ENCODE data around the gene HMGCS1. TPM values are rescaled to one million over a fixed set of nuclear protein-coding genes. Genes with fewer than 3 reads are reported as not detected.

HMGCS1 gene
- polyA plus RNA-seq, 3 donors, result 6.0 to 10.9 (median 7.8) TPM

- Histone ChIP-seq H3K4me1 (ENCODE audit: control insufficient read depth in 1 of 2, insufficient read depth in 2 of 2, low read length in 2 of 2) (no peaks in the 10 kb centered on the region), H3K79me2 (ENCODE audit: insufficient read depth, low read length) (no peaks in the 10 kb centered on the region), H3K4me3 (replicated peaks in 1 of 3; ENCODE audit: low read depth in 2 of 3, low read length in 3 of 3) (no peak overlapping the region), H2AFZ (ENCODE audit: insufficient read depth, low read depth, low read length, poor library complexity, severe bottlenecking) (no peak overlapping the region), H3K27ac (ENCODE audit: low read depth in 1 of 2, low read length in 2 of 2) (no peak overlapping the region), H3K9ac (ENCODE audit: insufficient read depth, low read length, poor library complexity, severe bottlenecking) (no peak overlapping the region), H3K36me3 (replicated peaks in 1 of 2; ENCODE audit: control insufficient read depth in 1 of 2, insufficient read depth in 2 of 2, low read length in 2 of 2) (no peaks in the 10 kb centered on the region), H3K4me2 (replicated peaks; ENCODE audit: extremely low read depth, low read length, poor library complexity, severe bottlenecking) (no peak overlapping the region), H4K20me1 (ENCODE audit: insufficient read depth, low read length) (no peaks in the 10 kb centered on the region), H3K27me3 (ENCODE audit: control insufficient read depth in 2 of 2, insufficient read depth in 2 of 2, low read length in 2 of 2) (no peaks in the 10 kb centered on the region), H3K9me3 (replicated peaks in 1 of 2; ENCODE audit: control insufficient read depth in 1 of 2, insufficient read depth in 1 of 2, low read length in 2 of 2) (no peaks in the 10 kb centered on the region)
- Mint-ChIP-seq H3K9me3 (peaks cover 0 to 6% (median 3%) of the 10 kb centered on the region in 7 donors), H3K4me3 (no peak overlapping the region), H3K4me1 (no peaks in the 10 kb centered on the region), H3K36me3 (no peaks in the 10 kb centered on the region), H3K27ac (no peak overlapping the region), H3K27me3 (ENCODE audit: low read depth in 3 of 3) (peaks cover 0 to 6% (median 0%) of the 10 kb centered on the region in 3 donors)
- intact Hi-C loops (cut with micrococcal nuclease), result no loop called here
- no peak for TF ChIP-seq CTCF (IDR thresholded peaks at IDR 0.05)
- WGBS (ENCODE audit: insufficient coverage), result 100% methylated on average over 3 of the region's 4 CpGs
- DNase-seq, result no peak
These were observed 7.6 kb upstream of the HMGCS1 start for GRCh38 chr5:43320846-43321245.

DNA sequence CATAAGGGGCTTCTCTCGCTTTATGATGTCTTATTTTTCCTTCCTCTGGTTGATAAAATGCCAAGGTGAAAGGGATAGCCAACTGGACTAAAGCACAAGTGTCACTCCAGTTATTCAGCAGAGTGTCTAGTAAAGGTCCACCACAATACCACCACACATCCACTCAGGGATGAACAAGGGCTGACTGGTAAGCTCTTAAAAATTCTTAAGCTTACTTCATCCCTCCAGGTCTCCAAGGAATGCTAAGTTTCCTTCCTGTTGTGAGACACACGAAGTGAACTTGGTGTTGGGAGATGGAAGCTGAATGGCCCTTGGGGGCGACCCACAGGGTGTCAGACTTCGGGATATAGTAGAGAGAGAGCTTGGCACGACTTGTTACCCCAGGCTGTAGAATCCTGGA is 3.2 kb upstream of the HMGCS1 start:
- H3K27ac Mint-ChIP-seq, result no peak overlapping the region
- Histone ChIP-seq H3K9ac (ENCODE audit: insufficient read depth, low read length, poor library complexity, severe bottlenecking) (no peak overlapping the region), H3K36me3 (replicated peaks in 1 of 2; ENCODE audit: control insufficient read depth in 1 of 2, insufficient read depth in 2 of 2, low read length in 2 of 2) (no peaks in the 10 kb centered on the region), H3K4me2 (replicated peaks; ENCODE audit: extremely low read depth, low read length, poor library complexity, severe bottlenecking) (no peak overlapping the region), H3K79me2 (ENCODE audit: insufficient read depth, low read length) (peaks cover 17% of the 10 kb centered on the region), H3K9me3 (replicated peaks in 1 of 2; ENCODE audit: control insufficient read depth in 1 of 2, insufficient read depth in 1 of 2, low read length in 2 of 2) (no peaks in the 10 kb centered on the region), H3K27ac (ENCODE audit: low read depth in 1 of 2, low read length in 2 of 2) (no peak overlapping the region), H4K20me1 (ENCODE audit: insufficient read depth, low read length) (peaks cover 5% of the 10 kb centered on the region), H2AFZ (ENCODE audit: insufficient read depth, low read depth, low read length, poor library complexity, severe bottlenecking) (no peak overlapping the region), H3K4me1 (ENCODE audit: control insufficient read depth in 1 of 2, insufficient read depth in 2 of 2, low read length in 2 of 2) (peaks cover 13 to 18% of the 10 kb centered on the region in 2 donors), H3K27me3 (ENCODE audit: control insufficient read depth in 2 of 2, insufficient read depth in 2 of 2, low read length in 2 of 2) (no peaks in the 10 kb centered on the region), H3K4me3 (replicated peaks in 1 of 3; ENCODE audit: low read depth in 2 of 3, low read length in 3 of 3) (no peak overlapping the region)
- no peak overlapping the region for H3K4me3 Mint-ChIP-seq
- DNase-seq, result no peak
- peaks cover 1 to 9% (median 3%) of the 10 kb centered on the region in 3 donors for H3K27me3 Mint-ChIP-seq (ENCODE audit: low read depth in 3 of 3)
- no peak for TF ChIP-seq CTCF (IDR thresholded peaks at IDR 0.05)
- 100% methylated on average over 1 of the region's 5 CpGs for WGBS (ENCODE audit: insufficient coverage)
- peaks cover 0 to 7% (median 3%) of the 10 kb centered on the region in 7 donors for H3K9me3 Mint-ChIP-seq
- H3K36me3 Mint-ChIP-seq, result no peaks in the 10 kb centered on the region
- peaks cover 16% of the 10 kb centered on the region for H3K4me1 Mint-ChIP-seq
- intact Hi-C loops (cut with micrococcal nuclease), result loop anchor here (10.0 kb wide), 2 partner anchors 168 to 1402 kb away; partner anchors contain the start of gene TMEM267 (in 1 of the 2)

Measured in CD14-positive monocyte (primary cell).